Tibial nerve (tissue), 3 donors: ENCODE results near the gene UBE2L3.
"Not testable (repeated sequence)": the region's sequence is repeated elsewhere in the genome, so short reads cannot be mapped to it uniquely, and the experiment has no call there.

Source experiments
- POLR2A ChIP-seq, 2 donors: fragments of 450-650 bp; IDR thresholded peaks; one replicate each; pipeline ENCODE4 v1.6.1; 2017; ENCODE audit warnings: antibody characterized with exemption in 2 of 2, mild to moderate bottlenecking in 2 of 2, moderate library complexity in 2 of 2
- TF ChIP-seq, protein P1 (sequence below), 5 experiments: fragments of 200-600 bp in 3 of 5; fragments of 450-650 bp in 2 of 5; sonication (generic) in 3 of 5; IDR thresholded peaks; one replicate each; pipeline ENCODE4 v1.5.1; 2016 to 2019; ENCODE audit warnings: antibody characterized with exemption in 5 of 5, mild to moderate bottlenecking in 3 of 5, moderate library complexity in 2 of 5

DNA sequence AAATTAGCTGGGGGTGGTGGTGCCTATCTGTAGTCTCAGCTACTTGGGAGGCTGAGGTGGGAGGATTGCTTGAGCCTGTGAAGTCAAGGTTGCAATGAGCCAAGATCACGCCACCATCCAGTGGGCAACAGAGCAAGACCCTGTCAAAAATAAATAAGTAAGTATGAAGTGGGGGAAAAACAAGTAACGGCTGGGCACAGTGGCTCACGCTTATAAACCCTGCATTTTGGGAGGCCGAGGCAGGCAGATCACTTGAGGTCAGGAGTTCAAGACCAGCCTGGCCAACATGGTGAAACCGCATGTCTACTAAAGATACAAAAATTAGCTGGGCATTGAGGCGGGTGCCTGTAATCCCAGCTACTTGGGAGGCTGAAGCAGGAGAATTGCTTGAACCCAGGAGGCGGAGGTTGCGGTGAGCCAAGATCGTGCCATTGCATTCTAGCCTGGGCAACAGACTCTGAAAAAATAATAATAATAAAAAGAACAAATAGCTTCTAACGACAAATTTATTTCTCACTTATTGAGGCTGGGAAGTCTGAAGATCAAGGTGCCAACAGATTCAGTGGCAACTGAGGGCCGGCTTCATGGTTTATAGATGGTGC is 42.1 kb downstream of the UBE2L3 start:
- TF ChIP-seq, protein P1, sequence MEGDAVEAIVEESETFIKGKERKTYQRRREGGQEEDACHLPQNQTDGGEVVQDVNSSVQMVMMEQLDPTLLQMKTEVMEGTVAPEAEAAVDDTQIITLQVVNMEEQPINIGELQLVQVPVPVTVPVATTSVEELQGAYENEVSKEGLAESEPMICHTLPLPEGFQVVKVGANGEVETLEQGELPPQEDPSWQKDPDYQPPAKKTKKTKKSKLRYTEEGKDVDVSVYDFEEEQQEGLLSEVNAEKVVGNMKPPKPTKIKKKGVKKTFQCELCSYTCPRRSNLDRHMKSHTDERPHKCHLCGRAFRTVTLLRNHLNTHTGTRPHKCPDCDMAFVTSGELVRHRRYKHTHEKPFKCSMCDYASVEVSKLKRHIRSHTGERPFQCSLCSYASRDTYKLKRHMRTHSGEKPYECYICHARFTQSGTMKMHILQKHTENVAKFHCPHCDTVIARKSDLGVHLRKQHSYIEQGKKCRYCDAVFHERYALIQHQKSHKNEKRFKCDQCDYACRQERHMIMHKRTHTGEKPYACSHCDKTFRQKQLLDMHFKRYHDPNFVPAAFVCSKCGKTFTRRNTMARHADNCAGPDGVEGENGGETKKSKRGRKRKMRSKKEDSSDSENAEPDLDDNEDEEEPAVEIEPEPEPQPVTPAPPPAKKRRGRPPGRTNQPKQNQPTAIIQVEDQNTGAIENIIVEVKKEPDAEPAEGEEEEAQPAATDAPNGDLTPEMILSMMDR (IDR thresholded peaks at IDR 0.05), result not testable (repeated sequence)
- TF ChIP-seq POLR2A (IDR thresholded peaks at IDR 0.05), result not testable (repeated sequence)
